A549 (cell line): ENCODE data around the gene MED13L.

Experiments used
- KDM1A ChIP-seq: fragments of 200-600 bp; sonication (generic); IDR thresholded peaks from 2 replicates; pipeline ENCODE4 v1.6.1; 2016; ENCODE audit warnings: low read depth, mild to moderate bottlenecking
- MAZ ChIP-seq: fragments of 150-350 bp; IDR thresholded peaks from 2 replicates; pipeline ENCODE4 v1.6.1; 2014; ENCODE audit warnings: antibody characterized with exemption, low read depth, low read length, borderline replicate concordance
- TF ChIP-seq, protein P1 (sequence below): IDR thresholded peaks from 2 replicates; pipeline ENCODE4 v1.6.1; 2012
- TF ChIP-seq, protein P2 (sequence below): fragments of >200 bp; sonication (Bioruptor Twin); formaldehyde crosslinking; IDR thresholded peaks from 3 replicates; pipeline ENCODE4 v1.5.1; 2016

DNA sequence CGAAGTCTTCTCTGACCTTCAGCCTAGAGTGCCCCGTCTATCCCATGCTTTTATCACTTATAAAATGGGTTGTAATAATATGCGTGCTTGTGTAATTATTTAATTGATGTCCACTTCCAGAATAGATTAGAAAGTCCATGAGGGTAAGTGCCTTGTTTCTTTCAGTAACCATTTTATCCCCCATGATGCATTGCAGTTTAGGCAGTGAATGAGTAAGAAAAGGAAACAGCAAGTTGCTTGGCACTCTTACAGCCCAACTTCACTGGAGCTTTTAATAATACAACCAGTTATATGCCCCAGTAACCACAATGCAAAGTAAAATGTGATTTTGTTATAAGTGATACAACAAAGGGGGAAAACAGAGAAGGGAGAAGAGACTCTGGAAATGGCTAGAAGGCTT lies 287.3 kb downstream of the MED13L start:
- TF ChIP-seq, protein P1, sequence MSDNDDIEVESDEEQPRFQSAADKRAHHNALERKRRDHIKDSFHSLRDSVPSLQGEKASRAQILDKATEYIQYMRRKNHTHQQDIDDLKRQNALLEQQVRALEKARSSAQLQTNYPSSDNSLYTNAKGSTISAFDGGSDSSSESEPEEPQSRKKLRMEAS: no peak
- TF ChIP-seq MAZ (no peak), KDM1A (no peak)
- TF ChIP-seq, protein P2, sequence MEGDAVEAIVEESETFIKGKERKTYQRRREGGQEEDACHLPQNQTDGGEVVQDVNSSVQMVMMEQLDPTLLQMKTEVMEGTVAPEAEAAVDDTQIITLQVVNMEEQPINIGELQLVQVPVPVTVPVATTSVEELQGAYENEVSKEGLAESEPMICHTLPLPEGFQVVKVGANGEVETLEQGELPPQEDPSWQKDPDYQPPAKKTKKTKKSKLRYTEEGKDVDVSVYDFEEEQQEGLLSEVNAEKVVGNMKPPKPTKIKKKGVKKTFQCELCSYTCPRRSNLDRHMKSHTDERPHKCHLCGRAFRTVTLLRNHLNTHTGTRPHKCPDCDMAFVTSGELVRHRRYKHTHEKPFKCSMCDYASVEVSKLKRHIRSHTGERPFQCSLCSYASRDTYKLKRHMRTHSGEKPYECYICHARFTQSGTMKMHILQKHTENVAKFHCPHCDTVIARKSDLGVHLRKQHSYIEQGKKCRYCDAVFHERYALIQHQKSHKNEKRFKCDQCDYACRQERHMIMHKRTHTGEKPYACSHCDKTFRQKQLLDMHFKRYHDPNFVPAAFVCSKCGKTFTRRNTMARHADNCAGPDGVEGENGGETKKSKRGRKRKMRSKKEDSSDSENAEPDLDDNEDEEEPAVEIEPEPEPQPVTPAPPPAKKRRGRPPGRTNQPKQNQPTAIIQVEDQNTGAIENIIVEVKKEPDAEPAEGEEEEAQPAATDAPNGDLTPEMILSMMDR: no peak
